ENCODE measurements around the gene ACOT13. TPM values are rescaled to one million over a fixed set of nuclear protein-coding genes. Genes with fewer than 3 reads are reported as not detected.

The ACOT13 gene
- total RNA-seq (2014; rRNA removed; shearing (Covaris generic); ENCODE audit: low replicate concordance): 9.4 and 15.7 TPM in 2 replicates

DNA sequence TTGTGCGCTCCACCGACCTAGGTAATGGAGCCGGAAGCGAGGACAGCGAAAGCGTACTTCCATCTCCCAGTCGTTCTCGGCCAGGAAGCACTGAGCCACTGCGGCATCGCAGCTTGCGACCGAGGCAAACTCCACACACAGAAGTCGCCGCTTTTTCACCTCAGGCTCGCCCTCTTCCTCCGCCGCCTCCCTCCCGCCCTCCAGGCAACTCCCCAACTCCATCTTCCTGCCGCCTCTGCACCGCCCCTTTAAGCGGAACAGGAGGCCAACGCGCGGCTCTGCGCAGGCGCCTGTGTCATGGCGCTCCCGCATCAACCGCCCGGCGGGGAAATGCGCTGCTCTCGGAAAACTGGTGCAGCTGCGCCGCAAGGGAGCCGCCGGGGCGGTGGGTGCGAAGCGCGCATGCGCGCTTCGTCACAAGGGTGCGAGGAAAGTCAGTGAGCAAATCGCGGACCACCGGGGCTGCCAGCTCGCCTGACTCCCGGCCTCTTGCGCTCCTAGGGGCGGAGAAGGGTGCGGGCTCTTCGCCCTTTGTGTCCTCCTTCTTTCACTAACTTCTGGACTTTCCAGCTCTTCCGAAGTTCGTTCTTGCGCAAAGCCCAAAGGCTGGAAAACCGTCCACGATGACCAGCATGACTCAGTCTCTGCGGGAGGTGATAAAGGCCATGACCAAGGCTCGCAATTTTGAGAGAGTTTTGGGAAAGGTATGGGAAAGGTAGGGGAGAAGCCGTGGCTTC lies at the start of gene ACOT13, which contains the start of gene TDP2:
ACOT13 (plus strand) TSS at position 437 of the 737 bp plus-strand sequence; CDS start at position 624, 187 bp downstream.
TDP2 (minus strand) TSS at position 259 of the 737 bp plus-strand sequence; CDS start at position 222, 37 bp downstream.
- peak within 1 kb of the TSS; percentile 85 for H2AFZ ChIP-seq (ENCODE audit: low read length)
- H4K20me1 ChIP-seq (ENCODE audit: insufficient read depth, low read depth, low read length): no peaks in the 10 kb centered on the region
- H3K27me3 ChIP-seq (ENCODE audit: low read length): no peaks in the 10 kb centered on the region
- peak within 1 kb of the TSS; percentile 93 for H3K4me3 ChIP-seq (ENCODE audit: low read length)
- H3K9me3 ChIP-seq (ENCODE audit: low read length): peaks cover 4% of the 10 kb centered on the region; the same call in 1 of the 2 replicates
- H3K36me3 ChIP-seq (ENCODE audit: insufficient read depth, low read length): peaks cover 27% of the 10 kb centered on the region
- H3K9ac ChIP-seq (ENCODE audit: low read length): peak within 1 kb of the TSS; percentile 96
- H3K4me1 ChIP-seq (ENCODE audit: low read length): peaks cover 29% of the 10 kb centered on the region
- DNase-seq: peak; percentile 99
- peaks cover 64% of the 10 kb centered on the region for H3K79me2 ChIP-seq (ENCODE audit: low read length)
- no peaks in the 10 kb centered on the region for H3K9me2 ChIP-seq (replicated peaks; ENCODE audit: insufficient read depth, low read length)
- H3K27ac ChIP-seq (ENCODE audit: low read length): peak within 1 kb of the TSS; percentile 74
- peak within 1 kb of the TSS; percentile 87 for H3K4me2 ChIP-seq (ENCODE audit: low read depth, low read length, poor library complexity, severe bottlenecking)

DNA sequence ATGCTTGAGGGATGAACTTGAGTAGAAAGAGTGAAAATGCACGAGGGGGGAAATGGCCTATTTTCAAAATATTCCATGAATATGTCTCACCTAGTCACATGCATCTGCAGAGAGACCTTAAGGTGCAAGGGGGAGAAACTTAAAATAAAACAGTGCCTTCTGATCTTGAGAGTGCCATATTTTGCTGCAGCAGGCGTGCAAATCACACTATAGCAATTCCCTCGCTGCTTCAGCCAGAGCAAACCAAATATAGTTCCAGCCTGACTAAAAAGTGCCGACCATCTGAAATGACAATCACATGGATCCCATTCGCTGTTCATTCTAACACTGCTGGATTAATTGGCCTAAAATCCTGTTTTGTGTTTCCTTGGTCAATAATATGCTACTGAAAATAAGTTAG lies 47.2 kb upstream of the ACOT13 start:
- Histone ChIP-seq H3K27me3 (ENCODE audit: low read length) (no peaks in the 10 kb centered on the region), H4K20me1 (ENCODE audit: insufficient read depth, low read depth, low read length) (no peaks in the 10 kb centered on the region), H3K9me2 (replicated peaks; ENCODE audit: insufficient read depth, low read length) (no peaks in the 10 kb centered on the region), H3K9ac (ENCODE audit: low read length) (no peak overlapping the region), H3K4me3 (ENCODE audit: low read length) (no peak overlapping the region), H3K79me2 (ENCODE audit: low read length) (no peaks in the 10 kb centered on the region), H3K9me3 (ENCODE audit: low read length) (no peaks in the 10 kb centered on the region), H3K4me1 (ENCODE audit: low read length) (no peaks in the 10 kb centered on the region), H3K36me3 (ENCODE audit: insufficient read depth, low read length) (no peaks in the 10 kb centered on the region), H3K4me2 (ENCODE audit: low read depth, low read length, poor library complexity, severe bottlenecking) (no peak overlapping the region), H2AFZ (ENCODE audit: low read length) (no peak overlapping the region), H3K27ac (ENCODE audit: low read length) (no peak overlapping the region)
- no peak for DNase-seq

DNA sequence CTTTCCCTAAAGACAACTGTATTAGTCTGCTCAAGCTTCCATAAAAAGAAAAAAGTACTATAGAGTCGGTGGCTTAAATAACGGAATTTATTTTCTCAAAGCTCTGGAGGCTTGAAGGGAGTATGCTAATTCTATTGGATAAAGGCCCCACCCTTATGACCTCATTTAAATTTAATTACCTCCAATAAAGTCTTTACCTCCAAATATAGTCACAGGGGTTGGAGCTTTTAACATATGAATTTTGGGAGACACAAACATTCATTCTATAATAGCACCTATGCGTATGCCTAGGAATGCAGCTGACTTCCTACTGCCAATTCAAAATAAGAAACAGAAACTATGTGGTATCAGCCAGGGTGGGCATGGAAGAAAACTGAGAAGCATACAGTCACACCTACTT lies 46.2 kb upstream of the ACOT13 start:
- no peaks in the 10 kb centered on the region for H4K20me1 ChIP-seq (ENCODE audit: insufficient read depth, low read depth, low read length)
- no peaks in the 10 kb centered on the region for H3K9me3 ChIP-seq (ENCODE audit: low read length)
- no peaks in the 10 kb centered on the region for H3K4me1 ChIP-seq (ENCODE audit: low read length)
- no peak overlapping the region for H3K4me2 ChIP-seq (ENCODE audit: low read depth, low read length, poor library complexity, severe bottlenecking)
- H3K27ac ChIP-seq (ENCODE audit: low read length): no peak overlapping the region
- no peak for DNase-seq
- no peaks in the 10 kb centered on the region for H3K79me2 ChIP-seq (ENCODE audit: low read length)
- H3K9me2 ChIP-seq (replicated peaks; ENCODE audit: insufficient read depth, low read length): no peaks in the 10 kb centered on the region
- no peak overlapping the region for H3K9ac ChIP-seq (ENCODE audit: low read length)
- no peaks in the 10 kb centered on the region for H3K27me3 ChIP-seq (ENCODE audit: low read length)
- no peak overlapping the region for H2AFZ ChIP-seq (ENCODE audit: low read length)
- no peaks in the 10 kb centered on the region for H3K36me3 ChIP-seq (ENCODE audit: insufficient read depth, low read length)
- H3K4me3 ChIP-seq (ENCODE audit: low read length): no peak overlapping the region

DNA sequence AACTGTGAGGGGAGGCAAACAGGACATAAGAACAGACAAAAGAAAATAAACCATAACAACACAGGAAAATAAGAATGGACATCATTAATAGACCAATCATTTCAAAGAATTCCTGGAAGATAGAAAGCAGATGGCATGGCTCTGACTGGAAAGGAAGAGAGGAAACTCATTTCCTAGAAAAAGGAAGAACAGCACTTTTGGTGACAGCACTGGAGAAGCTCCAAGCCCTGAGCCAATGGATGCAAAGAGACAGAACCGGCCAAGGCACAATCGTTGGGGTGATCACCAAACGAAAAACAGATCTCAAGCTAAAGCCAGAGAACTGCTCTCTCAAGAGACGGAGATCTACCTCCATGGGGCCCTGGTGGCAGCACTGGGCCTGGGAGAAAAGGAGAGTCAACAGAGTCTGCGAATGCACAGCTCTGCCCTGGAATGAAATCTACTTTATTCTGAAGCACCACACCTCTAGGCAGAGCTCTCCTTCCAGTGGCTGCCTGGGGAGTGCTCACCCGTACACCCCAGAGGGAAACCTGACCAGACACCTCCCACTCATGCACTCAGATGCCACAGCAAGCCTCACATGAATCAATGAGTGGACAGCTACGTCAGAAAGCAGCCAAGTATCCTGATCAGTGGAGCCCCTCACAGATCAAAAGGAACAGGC lies 45.1 kb upstream of the ACOT13 start:
- no peak for DNase-seq
- Histone ChIP-seq H3K9me3 (ENCODE audit: low read length) (no peaks in the 10 kb centered on the region), H3K27ac (ENCODE audit: low read length) (no peak overlapping the region), H4K20me1 (ENCODE audit: insufficient read depth, low read depth, low read length) (no peaks in the 10 kb centered on the region), H3K9ac (ENCODE audit: low read length) (no peak overlapping the region), H3K27me3 (ENCODE audit: low read length) (no peaks in the 10 kb centered on the region), H3K4me3 (ENCODE audit: low read length) (no peak overlapping the region), H3K9me2 (replicated peaks; ENCODE audit: insufficient read depth, low read length) (no peaks in the 10 kb centered on the region), H3K4me2 (ENCODE audit: low read depth, low read length, poor library complexity, severe bottlenecking) (no peak overlapping the region), H3K4me1 (ENCODE audit: low read length) (no peaks in the 10 kb centered on the region), H3K79me2 (ENCODE audit: low read length) (no peaks in the 10 kb centered on the region), H2AFZ (ENCODE audit: low read length) (no peak overlapping the region), H3K36me3 (ENCODE audit: insufficient read depth, low read length) (no peaks in the 10 kb centered on the region)

DNA sequence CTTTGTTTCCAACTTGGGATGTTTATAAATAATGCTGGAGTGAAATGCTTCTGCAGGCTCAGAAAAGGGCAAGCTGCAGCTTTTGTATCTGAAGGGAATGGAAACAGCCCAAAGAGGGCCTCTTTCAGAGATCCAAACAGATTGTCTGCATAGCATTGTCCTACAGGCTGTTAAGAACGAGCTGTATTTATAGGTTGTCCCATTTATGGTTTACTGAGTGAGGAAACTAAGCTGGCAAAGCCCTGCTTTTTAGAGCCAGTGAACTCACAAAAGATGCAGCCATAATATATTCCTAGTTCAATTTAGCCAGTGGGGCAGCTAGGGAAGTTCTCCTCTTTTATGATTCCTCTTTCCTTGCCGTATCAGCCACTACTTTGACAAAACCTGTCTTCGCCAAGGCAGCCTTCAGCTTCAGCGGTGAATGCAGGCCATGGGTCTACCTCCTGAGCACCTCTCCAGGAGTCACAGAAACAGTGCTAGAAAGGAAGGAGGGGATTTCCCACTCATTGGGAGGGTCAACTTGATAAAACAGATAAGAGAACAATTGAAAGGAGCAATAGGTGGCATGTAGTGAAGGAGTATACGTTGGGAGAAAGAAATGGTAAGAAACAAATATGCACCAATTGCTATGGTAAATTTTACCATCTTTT lies 35.9 kb upstream of the ACOT13 start:
- Histone ChIP-seq H3K27me3 (ENCODE audit: low read length) (no peaks in the 10 kb centered on the region), H3K36me3 (ENCODE audit: insufficient read depth, low read length) (no peaks in the 10 kb centered on the region), H3K27ac (ENCODE audit: low read length) (no peak overlapping the region), H3K4me1 (ENCODE audit: low read length) (no peaks in the 10 kb centered on the region), H3K9me2 (replicated peaks; ENCODE audit: insufficient read depth, low read length) (no peaks in the 10 kb centered on the region), H2AFZ (ENCODE audit: low read length) (no peak overlapping the region), H3K4me2 (ENCODE audit: low read depth, low read length, poor library complexity, severe bottlenecking) (no peak overlapping the region), H3K9ac (ENCODE audit: low read length) (no peak overlapping the region), H3K4me3 (ENCODE audit: low read length) (no peak overlapping the region), H3K79me2 (ENCODE audit: low read length) (no peaks in the 10 kb centered on the region), H4K20me1 (ENCODE audit: insufficient read depth, low read depth, low read length) (no peaks in the 10 kb centered on the region), H3K9me3 (ENCODE audit: low read length) (no peaks in the 10 kb centered on the region)
- DNase-seq: no peak

DNA sequence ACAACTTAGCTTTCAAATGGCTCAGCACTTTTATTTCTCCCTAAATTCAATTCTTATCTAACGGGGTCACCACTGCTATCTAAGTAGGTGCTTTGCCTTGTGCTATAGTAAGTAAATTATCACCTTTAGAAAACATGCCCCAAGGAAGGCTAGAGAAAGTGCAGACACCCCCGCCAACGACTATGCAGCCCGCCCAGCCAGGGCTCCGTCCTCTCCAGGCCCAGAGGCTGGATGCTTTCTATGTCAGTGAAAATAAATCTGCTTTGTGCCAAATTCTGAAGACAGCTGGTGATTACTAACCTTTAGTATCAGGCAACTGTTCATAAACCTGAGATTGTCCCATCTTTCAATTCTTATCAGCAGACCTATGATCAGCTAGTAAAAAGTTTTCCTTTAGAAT lies 35.2 kb upstream of the ACOT13 start:
- no peaks in the 10 kb centered on the region for H4K20me1 ChIP-seq (ENCODE audit: insufficient read depth, low read depth, low read length)
- no peaks in the 10 kb centered on the region for H3K9me3 ChIP-seq (ENCODE audit: low read length)
- H3K9ac ChIP-seq (ENCODE audit: low read length): no peak overlapping the region
- no peaks in the 10 kb centered on the region for H3K4me1 ChIP-seq (ENCODE audit: low read length)
- no peaks in the 10 kb centered on the region for H3K27me3 ChIP-seq (ENCODE audit: low read length)
- H3K9me2 ChIP-seq (replicated peaks; ENCODE audit: insufficient read depth, low read length): no peaks in the 10 kb centered on the region
- H3K4me2 ChIP-seq (ENCODE audit: low read depth, low read length, poor library complexity, severe bottlenecking): no peak overlapping the region
- no peak for DNase-seq
- no peaks in the 10 kb centered on the region for H3K79me2 ChIP-seq (ENCODE audit: low read length)
- H3K36me3 ChIP-seq (ENCODE audit: insufficient read depth, low read length): no peaks in the 10 kb centered on the region
- H2AFZ ChIP-seq (ENCODE audit: low read length): no peak overlapping the region
- H3K27ac ChIP-seq (ENCODE audit: low read length): no peak overlapping the region
- H3K4me3 ChIP-seq (ENCODE audit: low read length): no peak overlapping the region

DNA sequence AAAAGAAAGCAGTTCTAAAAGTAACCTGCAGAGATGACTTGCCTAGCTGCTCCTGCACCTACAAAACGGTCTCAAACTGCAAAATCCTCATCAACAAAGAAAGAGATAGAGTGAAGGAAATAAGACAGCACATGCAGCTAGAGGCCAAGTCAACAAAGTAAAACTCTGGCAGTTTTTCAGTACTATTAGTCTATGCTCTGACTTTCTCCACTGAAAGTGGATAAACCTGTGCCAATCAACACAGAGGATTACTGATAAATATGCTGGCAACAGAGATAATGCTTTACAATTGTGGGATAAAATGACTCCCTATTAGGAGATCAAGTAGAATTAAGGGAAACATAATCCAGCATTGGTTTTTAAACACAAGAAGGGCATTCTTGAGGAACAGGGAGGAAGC lies 34.3 kb upstream of the ACOT13 start:
- no peak overlapping the region for H3K9ac ChIP-seq (ENCODE audit: low read length)
- no peak overlapping the region for H3K4me2 ChIP-seq (ENCODE audit: low read depth, low read length, poor library complexity, severe bottlenecking)
- H3K9me3 ChIP-seq (ENCODE audit: low read length): no peaks in the 10 kb centered on the region
- no peak overlapping the region for H3K4me3 ChIP-seq (ENCODE audit: low read length)
- no peaks in the 10 kb centered on the region for H4K20me1 ChIP-seq (ENCODE audit: insufficient read depth, low read depth, low read length)
- H3K79me2 ChIP-seq (ENCODE audit: low read length): no peaks in the 10 kb centered on the region
- no peaks in the 10 kb centered on the region for H3K36me3 ChIP-seq (ENCODE audit: insufficient read depth, low read length)
- DNase-seq: no peak
- no peaks in the 10 kb centered on the region for H3K9me2 ChIP-seq (replicated peaks; ENCODE audit: insufficient read depth, low read length)
- H3K4me1 ChIP-seq (ENCODE audit: low read length): no peaks in the 10 kb centered on the region
- no peak overlapping the region for H3K27ac ChIP-seq (ENCODE audit: low read length)
- no peak overlapping the region for H2AFZ ChIP-seq (ENCODE audit: low read length)
- no peaks in the 10 kb centered on the region for H3K27me3 ChIP-seq (ENCODE audit: low read length)

DNA sequence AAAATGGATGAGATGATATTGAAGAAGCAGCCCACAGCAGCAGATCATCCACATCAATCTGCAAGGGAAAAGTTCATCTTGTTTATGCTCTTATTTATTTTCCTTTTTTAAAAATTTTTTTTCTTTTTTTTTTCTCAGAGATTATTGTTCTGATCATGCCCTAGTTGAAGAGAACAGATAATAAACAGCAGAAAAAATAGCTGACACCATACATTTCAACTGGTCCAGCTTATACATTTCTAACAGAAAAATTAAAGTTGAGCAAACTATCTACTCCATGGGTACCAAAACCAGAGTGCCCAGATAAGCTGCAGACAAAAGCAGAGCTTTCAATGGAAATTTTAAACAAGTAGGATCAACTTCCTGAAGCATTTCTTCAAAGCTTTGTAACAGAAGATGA lies 30.2 kb upstream of the ACOT13 start:
- H3K27me3 ChIP-seq (ENCODE audit: low read length): no peaks in the 10 kb centered on the region
- no peak overlapping the region for H3K4me3 ChIP-seq (ENCODE audit: low read length)
- no peaks in the 10 kb centered on the region for H3K79me2 ChIP-seq (ENCODE audit: low read length)
- H3K36me3 ChIP-seq (ENCODE audit: insufficient read depth, low read length): no peaks in the 10 kb centered on the region
- no peak overlapping the region for H3K9ac ChIP-seq (ENCODE audit: low read length)
- no peak overlapping the region for H3K27ac ChIP-seq (ENCODE audit: low read length)
- no peaks in the 10 kb centered on the region for H3K9me3 ChIP-seq (ENCODE audit: low read length)
- DNase-seq: no peak
- H4K20me1 ChIP-seq (ENCODE audit: insufficient read depth, low read depth, low read length): no peaks in the 10 kb centered on the region
- H2AFZ ChIP-seq (ENCODE audit: low read length): no peak overlapping the region
- no peak overlapping the region for H3K4me2 ChIP-seq (ENCODE audit: low read depth, low read length, poor library complexity, severe bottlenecking)
- no peaks in the 10 kb centered on the region for H3K9me2 ChIP-seq (replicated peaks; ENCODE audit: insufficient read depth, low read length)
- no peaks in the 10 kb centered on the region for H3K4me1 ChIP-seq (ENCODE audit: low read length)

Measured in Karpas-422 (cell line).